ENCODE measurements around the gene FAM3D. TPM values are rescaled to one million over a fixed set of nuclear protein-coding genes. Genes with fewer than 3 reads are reported as not detected.

FAM3D gene
- total RNA-seq, 2 donors from 2014 or later = 646 to 707 TPM

DNA sequence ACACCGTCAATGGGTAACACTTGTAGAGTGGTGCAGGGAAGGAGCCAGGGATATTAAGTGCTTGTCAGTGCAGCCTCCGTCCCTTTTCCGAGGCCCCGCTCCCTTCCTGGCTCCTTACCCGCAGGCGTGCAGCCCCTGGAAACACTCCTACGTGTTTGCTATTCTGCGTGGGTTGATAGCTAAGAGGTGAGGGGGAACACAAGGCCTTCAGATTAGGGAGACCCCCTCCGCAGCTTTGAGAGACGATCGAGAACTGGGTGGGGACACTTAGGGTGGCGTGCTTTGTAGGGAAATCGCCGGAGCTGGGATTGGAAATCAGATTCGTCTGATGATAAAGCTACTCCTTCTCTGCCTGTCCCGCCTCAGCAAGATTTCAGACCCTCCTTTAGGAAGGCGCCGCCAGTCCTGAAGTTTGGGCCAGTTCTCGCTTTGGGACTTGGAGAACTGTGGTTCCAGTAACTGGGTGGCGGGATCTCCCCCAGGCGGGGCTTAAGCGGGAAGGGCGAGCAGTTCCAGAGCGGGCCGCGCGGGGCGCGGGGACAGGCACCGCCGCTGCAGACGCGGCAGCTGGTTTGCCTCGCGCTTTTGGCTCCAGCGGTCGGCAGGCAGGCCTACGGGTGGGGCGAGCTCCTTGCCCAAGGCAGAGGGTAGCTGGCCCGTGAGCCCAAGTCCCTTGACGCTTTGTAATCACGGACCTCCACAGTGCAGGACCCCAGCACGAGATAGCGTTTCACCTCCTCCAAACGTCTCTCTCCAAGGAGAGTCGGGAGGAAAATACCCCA lies 81.4 kb downstream of the FAM3D start:
- Histone ChIP-seq H3K27ac (peak overlapping the region; percentile 54), H3K9me3 (no peaks in the 10 kb centered on the region), H3K4me3 (peak overlapping the region; percentile 46), H3K9ac (ENCODE audit: low read depth in 2 of 2, low read length in 2 of 2) (peak overlapping the region; percentile 53 to 76), H3K36me3 (no peaks in the 10 kb centered on the region), H3K4me1 (no peaks in the 10 kb centered on the region), H3K27me3 (peaks cover 13% of the 10 kb centered on the region)
- TF ChIP-seq, protein P1, sequence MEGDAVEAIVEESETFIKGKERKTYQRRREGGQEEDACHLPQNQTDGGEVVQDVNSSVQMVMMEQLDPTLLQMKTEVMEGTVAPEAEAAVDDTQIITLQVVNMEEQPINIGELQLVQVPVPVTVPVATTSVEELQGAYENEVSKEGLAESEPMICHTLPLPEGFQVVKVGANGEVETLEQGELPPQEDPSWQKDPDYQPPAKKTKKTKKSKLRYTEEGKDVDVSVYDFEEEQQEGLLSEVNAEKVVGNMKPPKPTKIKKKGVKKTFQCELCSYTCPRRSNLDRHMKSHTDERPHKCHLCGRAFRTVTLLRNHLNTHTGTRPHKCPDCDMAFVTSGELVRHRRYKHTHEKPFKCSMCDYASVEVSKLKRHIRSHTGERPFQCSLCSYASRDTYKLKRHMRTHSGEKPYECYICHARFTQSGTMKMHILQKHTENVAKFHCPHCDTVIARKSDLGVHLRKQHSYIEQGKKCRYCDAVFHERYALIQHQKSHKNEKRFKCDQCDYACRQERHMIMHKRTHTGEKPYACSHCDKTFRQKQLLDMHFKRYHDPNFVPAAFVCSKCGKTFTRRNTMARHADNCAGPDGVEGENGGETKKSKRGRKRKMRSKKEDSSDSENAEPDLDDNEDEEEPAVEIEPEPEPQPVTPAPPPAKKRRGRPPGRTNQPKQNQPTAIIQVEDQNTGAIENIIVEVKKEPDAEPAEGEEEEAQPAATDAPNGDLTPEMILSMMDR (IDR thresholded peaks at IDR 0.05) = peak; percentile 85
- intact Hi-C loops (cut with DNase I) = no loop called here
- peak; percentile 81 for DNase-seq

DNA sequence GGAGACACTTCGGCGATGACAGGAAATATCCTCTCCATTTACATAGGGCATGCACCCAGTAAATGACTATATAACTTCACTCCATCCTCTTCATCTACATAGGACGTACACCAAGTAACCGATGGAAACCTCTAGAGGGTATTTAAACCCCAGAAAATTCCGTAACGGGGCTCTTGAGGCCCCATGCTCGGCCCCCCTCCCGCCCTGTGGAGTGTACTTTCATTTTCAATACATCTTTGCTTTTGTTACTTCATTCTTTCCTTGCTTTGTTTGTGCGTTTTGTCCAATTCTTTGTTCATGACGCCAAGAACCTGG lies 81.9 kb downstream of the FAM3D start:
- no peak for DNase-seq
- Histone ChIP-seq H3K4me3 (peak overlapping the region; percentile 46), H3K36me3 (no peaks in the 10 kb centered on the region), H3K9me3 (no peaks in the 10 kb centered on the region), H3K27me3 (peaks cover 13% of the 10 kb centered on the region), H3K4me1 (no peaks in the 10 kb centered on the region), H3K27ac (peak overlapping the region; percentile 54), H3K9ac (ENCODE audit: low read depth in 2 of 2, low read length in 2 of 2) (peak overlapping the region; percentile 53 to 76)
- intact Hi-C loops (cut with DNase I) = no loop called here
- TF ChIP-seq, protein P1 (IDR thresholded peaks at IDR 0.05) = no peak

Other genes starting within 250 kb of the FAM3D start
- 10 to 100 TPM; 66.9 to 87.4 TPM for gene PDHB, start 232.9 kb downstream of the FAM3D start, total RNA-seq
- gene KCTD6, start 174.7 kb downstream of the FAM3D start, total RNA-seq = 10 to 100 TPM in 1 of 2 donors, 1 to 10 TPM in 1; 8.1 to 10.2 TPM
- 10 to 100 TPM; 14.6 to 22.4 TPM for gene ACOX2, start 129.6 kb downstream of the FAM3D start, total RNA-seq
- 1 to 10 TPM; 2.2 to 5.1 TPM for gene FAM107A, start 89.4 kb downstream of the FAM3D start, total RNA-seq